C4-2B (cell line): Measurements from ENCODE around the gene CABLES2.

ENCODE experiments used
- CTCF ChIP-seq: fragments of 450-650 bp; conservative IDR thresholded peaks from 2 replicates; pipeline ENCODE4 v1.5.1; 2017; ENCODE audit warnings: mild to moderate bottlenecking
- ZFX ChIP-seq: fragments of 450-650 bp; IDR thresholded peaks from 2 replicates; pipeline ENCODE4 v1.6.1; 2017

GRCh38 chr20:62430866-62431447 is 23.9 kb upstream of the CABLES2 start:
- TF ChIP-seq CTCF (no peak), ZFX (no peak)
